ENCODE data around the gene STRIT1.
A peak's percentile ranks its signal among the peaks of the same experiment; 100 is the strongest.

STRIT1 gene

GRCh38 chr3:155293516-155293915, at the start of gene STRIT1:
STRIT1 (minus strand) TSS chr3:155293683.
- DNase-seq (ENCODE audit: low spot score), result no peak

GRCh38 chr3:155342344-155342743, 48.9 kb upstream of the STRIT1 start:
- peak; percentile 39 for DNase-seq (ENCODE audit: low spot score)

GRCh38 chr3:155339052-155339451, 45.6 kb upstream of the STRIT1 start:
- no peak for DNase-seq (ENCODE audit: low spot score)

GRCh38 chr3:155335724-155336354, 42.4 kb upstream of the STRIT1 start:
- DNase-seq (ENCODE audit: low spot score), result no peak

- no peak for DNase-seq (ENCODE audit: low spot score)
These were observed 41.6 kb upstream of the STRIT1 start for GRCh38 chr3:155334914-155335723.

GRCh38 chr3:155334215-155334913, 40.9 kb upstream of the STRIT1 start:
- DNase-seq (ENCODE audit: low spot score), result no peak

GRCh38 chr3:155332716-155333115, 39.2 kb upstream of the STRIT1 start:
- DNase-seq (ENCODE audit: low spot score), result no peak

- no peak for DNase-seq (ENCODE audit: low spot score)
These were observed 37.6 kb upstream of the STRIT1 start for GRCh38 chr3:155331078-155331477.

GRCh38 chr3:155330370-155330769, 36.9 kb upstream of the STRIT1 start:
- DNase-seq (ENCODE audit: low spot score), result no peak

GRCh38 chr3:155329513-155330048, 36.1 kb upstream of the STRIT1 start:
- no peak for DNase-seq (ENCODE audit: low spot score)

GRCh38 chr3:155327871-155328270, 34.4 kb upstream of the STRIT1 start:
- no peak for DNase-seq (ENCODE audit: low spot score)

GRCh38 chr3:155327430-155327829, 33.9 kb upstream of the STRIT1 start:
- no peak for DNase-seq (ENCODE audit: low spot score)

GRCh38 chr3:155326901-155327300, 33.4 kb upstream of the STRIT1 start:
- DNase-seq (ENCODE audit: low spot score), result no peak

GRCh38 chr3:155326244-155326643, 32.8 kb upstream of the STRIT1 start:
- DNase-seq (ENCODE audit: low spot score), result no peak

- no peak for DNase-seq (ENCODE audit: low spot score)
These were observed 31.9 kb upstream of the STRIT1 start for GRCh38 chr3:155325263-155325835.

- peak; percentile 31 for DNase-seq (ENCODE audit: low spot score)
These were observed 29.7 kb upstream of the STRIT1 start for GRCh38 chr3:155323063-155323666.

GRCh38 chr3:155321418-155321817, 27.9 kb upstream of the STRIT1 start:
- no peak for DNase-seq (ENCODE audit: low spot score)

GRCh38 chr3:155320934-155321333, 27.5 kb upstream of the STRIT1 start:
- DNase-seq (ENCODE audit: low spot score), result no peak

- no peak for DNase-seq (ENCODE audit: low spot score)
These were observed 25.3 kb upstream of the STRIT1 start for GRCh38 chr3:155318740-155319139.

GRCh38 chr3:155317211-155317610, 23.7 kb upstream of the STRIT1 start:
- DNase-seq (ENCODE audit: low spot score), result no peak

GRCh38 chr3:155316426-155316825, 22.9 kb upstream of the STRIT1 start:
- DNase-seq (ENCODE audit: low spot score), result no peak

- no peak for DNase-seq (ENCODE audit: low spot score)
These were observed 20.4 kb upstream of the STRIT1 start for GRCh38 chr3:155313916-155314315.

All from globus pallidus (tissue), 1 donor.